ENCODE data around the gene CLSTN2.

GRCh38 chr3:139994891-139995290 is 59.9 kb downstream of the CLSTN2 start:
- TF ChIP-seq SP1 (IDR thresholded peaks at IDR 0.05): no peak
- TF ChIP-seq SP1 (CRISPR knock-in tag; IDR thresholded peaks at IDR 0.05): no peak
- TF ChIP-seq CTCF (CRISPR knock-in tag; IDR thresholded peaks at IDR 0.05): no peak
- no peak for TF ChIP-seq CEBPB (IDR thresholded peaks at IDR 0.05; ENCODE audit: borderline replicate concordance, low read depth, low read length)
- TF ChIP-seq POLR2A (IDR thresholded peaks at IDR 0.05; ENCODE audit: insufficient read depth in 1 of 2, low read depth in 2 of 2, low read length in 2 of 2): no peak
- TF ChIP-seq ZHX2 (IDR thresholded peaks at IDR 0.05; ENCODE audit: low read depth): no peak
- TF ChIP-seq ZHX2 (CRISPR knock-in tag; IDR thresholded peaks at IDR 0.05; ENCODE audit: borderline replicate concordance): no peak
- TF ChIP-seq EZH2 (conservative IDR thresholded peaks at IDR 0.05; ENCODE audit: low read depth, low read length): no peak
- no peak for TF ChIP-seq E2F5 (CRISPR knock-in tag; conservative IDR thresholded peaks at IDR 0.05)
- no peak for TF ChIP-seq E2F1 (CRISPR knock-in tag; IDR thresholded peaks at IDR 0.05)
- no peak for TF ChIP-seq CBFB (CRISPR knock-in tag; IDR thresholded peaks at IDR 0.05)
